Measurements from ENCODE around the gene SRSF2.
"Not testable (repeated sequence)": the region's sequence is repeated elsewhere in the genome, so short reads cannot be mapped to it uniquely, and the experiment has no call there.

SRSF2 gene

GRCh38 chr17:76725580-76726230, 11.4 kb downstream of the SRSF2 start:
- peak overlapping the region; percentile 96 for H3K4me3 ChIP-seq (ENCODE audit: control insufficient read depth, low read depth, low read length)
- no peak for TF ChIP-seq CTCF (IDR thresholded peaks at IDR 0.05; ENCODE audit: control insufficient read depth, insufficient read depth, low read depth, low read length, missing control alignments)
- DNase-seq (ENCODE audit: low read depth) = no peak

GRCh38 chr17:76723812-76724211, 13.3 kb downstream of the SRSF2 start:
- no peak for TF ChIP-seq CTCF (IDR thresholded peaks at IDR 0.05; ENCODE audit: control insufficient read depth, insufficient read depth, low read depth, low read length, missing control alignments)
- DNase-seq (ENCODE audit: low read depth) = no peak
- no peak overlapping the region; the same call in 1 of the 2 replicates for H3K4me3 ChIP-seq (ENCODE audit: control insufficient read depth, low read depth, low read length)

- DNase-seq (ENCODE audit: low read depth); H3K4me3 ChIP-seq (ENCODE audit: control insufficient read depth, low read depth, low read length): not testable (repeated sequence)
Measured at GRCh38 chr17:76722977-76723376, 14.2 kb downstream of the SRSF2 start.

- H3K4me3 ChIP-seq (ENCODE audit: control insufficient read depth, low read depth, low read length) = no peak overlapping the region
- no peak for DNase-seq (ENCODE audit: low read depth)
- no peak for TF ChIP-seq CTCF (IDR thresholded peaks at IDR 0.05; ENCODE audit: control insufficient read depth, insufficient read depth, low read depth, low read length, missing control alignments)
Measured at GRCh38 chr17:76722279-76722678, 14.9 kb downstream of the SRSF2 start.

- no peak overlapping the region for H3K4me3 ChIP-seq (ENCODE audit: control insufficient read depth, low read depth, low read length)
- no peak for TF ChIP-seq CTCF (IDR thresholded peaks at IDR 0.05; ENCODE audit: control insufficient read depth, insufficient read depth, low read depth, low read length, missing control alignments)
- no peak for DNase-seq (ENCODE audit: low read depth)
Measured at GRCh38 chr17:76721463-76721862, 15.7 kb downstream of the SRSF2 start.

GRCh38 chr17:76720941-76721340, 16.2 kb downstream of the SRSF2 start:
- no peak overlapping the region for H3K4me3 ChIP-seq (ENCODE audit: control insufficient read depth, low read depth, low read length)
- no peak for TF ChIP-seq CTCF (IDR thresholded peaks at IDR 0.05; ENCODE audit: control insufficient read depth, insufficient read depth, low read depth, low read length, missing control alignments)
- no peak for DNase-seq (ENCODE audit: low read depth)

- TF ChIP-seq CTCF (IDR thresholded peaks at IDR 0.05; ENCODE audit: control insufficient read depth, insufficient read depth, low read depth, low read length, missing control alignments) = no peak
- no peak overlapping the region for H3K4me3 ChIP-seq (ENCODE audit: control insufficient read depth, low read depth, low read length)
Measured at GRCh38 chr17:76720211-76720610, 16.9 kb downstream of the SRSF2 start.

More at GRCh38 chr17:76720211-76720610, 16.9 kb downstream of the SRSF2 start:
- DNase-seq (ENCODE audit: low read depth) = no peak

Measured in AG09309 (cell line).